Stimulated activated CD8-positive, alpha-beta memory T cell treated with anti-CD3 and anti-CD28 coated beads, Interleukin-7, amount 100 ng/mL, for 1 hour (primary cell): Measurements from ENCODE around the gene HID1.
"Not testable (repeated sequence)": the region's sequence is repeated elsewhere in the genome, so short reads cannot be mapped to it uniquely, and the experiment has no call there.

Source experiments
- DNase-seq, 2 donors: peaks; one replicate each; pipeline ENCODE4 v3.0.0-alpha.2; 2020; ENCODE audit warnings: low read depth in 2 of 2

Gene HID1

GRCh38 chr17:75001915-75002843, 29.6 kb upstream of the HID1 start:
- DNase-seq, result no peak

DNA sequence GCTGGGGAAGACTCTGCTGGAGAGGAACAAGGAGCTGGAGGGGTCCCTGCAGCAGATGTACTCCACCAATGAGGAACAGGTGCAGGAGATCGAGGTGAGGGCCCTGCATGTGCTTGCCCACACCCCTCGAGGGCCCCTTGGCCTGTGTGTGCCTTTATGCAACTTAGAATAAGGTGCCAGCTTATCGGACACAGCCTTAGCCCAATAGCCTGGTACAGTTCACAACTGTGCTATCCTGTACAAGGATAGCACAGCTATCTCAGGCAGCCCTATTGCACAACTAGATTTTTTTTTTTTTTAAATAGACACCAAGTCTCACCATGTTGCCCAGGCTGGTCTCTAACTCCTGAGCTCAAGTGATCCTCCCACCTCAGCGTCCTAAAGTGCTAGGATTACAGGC, 27.0 kb upstream of the HID1 start:
- DNase-seq, result no peak

DNA sequence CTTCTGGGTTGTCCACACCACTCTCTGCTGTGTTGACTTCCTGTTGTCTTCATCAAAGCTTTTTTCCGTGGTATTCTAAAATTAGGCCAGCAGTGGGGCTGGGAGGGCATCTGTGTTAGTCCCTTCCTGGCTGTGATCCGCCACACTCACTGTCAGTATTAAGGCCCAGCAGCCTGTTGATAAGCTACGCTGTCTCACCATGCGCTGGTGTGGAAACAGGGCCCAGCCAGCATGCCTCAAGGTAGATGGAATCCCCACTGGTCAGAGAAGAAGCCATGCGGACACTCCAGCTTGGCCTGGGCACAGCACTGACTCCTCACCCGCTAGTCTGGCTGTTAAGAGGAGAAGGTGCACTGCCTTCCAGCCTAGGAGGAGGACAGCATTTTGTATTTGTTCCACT, 26.2 kb upstream of the HID1 start:
- DNase-seq, result no peak

GRCh38 chr17:74995847-74996246, 23.3 kb upstream of the HID1 start:
- DNase-seq, result no peak

- DNase-seq, result no peak
These were observed 21.9 kb upstream of the HID1 start for GRCh38 chr17:74994440-74994839.

GRCh38 chr17:74992223-74992622, 19.7 kb upstream of the HID1 start:
- no peak for DNase-seq

DNA sequence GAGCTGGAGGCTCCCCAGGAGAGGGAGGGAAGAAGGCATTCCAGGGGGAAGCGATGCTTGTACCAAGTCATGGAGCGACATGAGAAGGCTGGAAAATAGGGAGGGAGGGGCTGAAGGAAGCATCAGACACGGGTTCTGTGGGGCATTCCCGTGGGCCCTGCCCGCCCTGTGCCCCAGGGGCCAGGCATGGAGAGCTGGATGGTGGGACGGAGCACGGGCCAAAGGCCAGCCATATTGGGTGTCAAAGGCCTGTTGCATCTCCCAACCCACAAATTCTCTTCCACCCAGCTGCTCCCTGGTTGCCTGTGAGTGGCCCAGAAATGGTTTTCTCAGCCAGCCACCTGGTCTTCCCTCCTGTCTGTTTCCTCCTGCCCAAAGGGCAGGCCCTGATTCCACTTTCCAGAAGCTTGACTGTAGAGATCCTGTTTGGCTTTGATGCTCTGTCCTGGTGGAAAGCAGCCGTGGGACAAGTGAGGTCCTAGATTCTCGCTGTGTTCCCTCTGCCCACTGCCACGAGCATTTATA, 18.1 kb upstream of the HID1 start:
- DNase-seq, result no peak

DNA sequence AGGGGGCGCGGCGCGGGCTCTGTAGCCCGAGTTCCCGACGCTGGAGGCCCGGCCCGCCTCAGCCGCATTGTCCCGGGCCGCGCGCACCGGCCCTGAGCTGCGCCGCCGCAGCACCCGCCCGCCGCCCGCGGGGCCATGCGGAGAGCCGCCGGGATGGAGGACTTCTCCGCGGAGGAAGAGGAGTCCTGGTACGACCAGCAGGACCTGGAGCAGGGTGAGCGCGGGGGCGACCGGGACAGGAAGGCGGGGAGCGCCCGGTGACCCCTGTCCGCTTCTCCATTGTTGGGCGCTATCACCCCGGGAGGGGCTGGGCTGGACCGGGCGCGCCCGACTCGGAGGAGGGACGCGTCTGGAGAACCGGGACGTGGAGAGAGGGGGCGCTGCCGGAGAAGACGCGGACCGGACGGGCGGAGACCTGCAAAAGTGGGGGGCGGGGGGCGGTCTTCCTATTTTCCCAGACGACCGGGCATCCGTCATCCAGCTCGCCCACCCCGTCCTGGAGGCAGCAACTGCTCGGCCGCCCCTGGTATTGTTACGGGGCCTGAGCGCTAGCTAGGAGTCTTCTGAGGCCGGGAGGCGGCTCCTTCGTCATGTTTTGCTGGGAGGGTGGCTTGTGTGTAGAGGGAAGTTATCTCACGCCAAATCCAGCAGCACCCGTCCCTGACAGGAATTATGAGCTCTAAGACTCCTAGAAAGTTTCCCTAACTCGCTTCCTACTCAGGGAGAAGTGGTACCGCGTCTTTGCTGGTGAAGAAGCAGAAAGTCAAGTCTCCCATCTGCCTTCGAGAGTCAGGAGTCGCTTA, 15.6 kb upstream of the HID1 start:
- no peak for DNase-seq

GRCh38 chr17:74987418-74987908, 14.9 kb upstream of the HID1 start, which contains the start of gene CDR2L:
Gene CDR2L (plus strand): TSS chr17:74987632. CDS start chr17:74988044, 412 bp downstream.
- DNase-seq, result peak; percentile 85 to 90

DNA sequence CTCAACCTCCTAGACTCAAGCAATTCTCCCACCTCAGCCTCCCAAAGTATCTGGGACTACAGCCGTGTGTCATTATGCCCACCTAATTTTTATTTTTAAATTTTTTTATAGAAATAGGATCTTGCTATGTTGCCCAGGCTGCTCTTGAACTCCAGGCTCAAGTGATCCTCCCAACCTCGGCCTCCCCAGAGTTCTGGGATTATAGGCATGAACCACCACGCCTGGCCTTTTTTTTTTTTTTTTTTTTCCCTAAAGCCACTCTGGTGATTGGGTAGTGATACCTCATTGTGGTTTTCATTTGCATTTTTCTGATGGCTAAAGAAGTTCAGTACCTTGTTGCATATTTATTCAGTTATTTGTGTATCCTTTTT, 13.6 kb upstream of the HID1 start:
- no peak for DNase-seq

- DNase-seq, result not testable (repeated sequence)
These were observed 10.2 kb upstream of the HID1 start for GRCh38 chr17:74982663-74983313.

GRCh38 chr17:74981979-74982662, 9.6 kb upstream of the HID1 start:
- DNase-seq, result peak; percentile 40 to 46

DNA sequence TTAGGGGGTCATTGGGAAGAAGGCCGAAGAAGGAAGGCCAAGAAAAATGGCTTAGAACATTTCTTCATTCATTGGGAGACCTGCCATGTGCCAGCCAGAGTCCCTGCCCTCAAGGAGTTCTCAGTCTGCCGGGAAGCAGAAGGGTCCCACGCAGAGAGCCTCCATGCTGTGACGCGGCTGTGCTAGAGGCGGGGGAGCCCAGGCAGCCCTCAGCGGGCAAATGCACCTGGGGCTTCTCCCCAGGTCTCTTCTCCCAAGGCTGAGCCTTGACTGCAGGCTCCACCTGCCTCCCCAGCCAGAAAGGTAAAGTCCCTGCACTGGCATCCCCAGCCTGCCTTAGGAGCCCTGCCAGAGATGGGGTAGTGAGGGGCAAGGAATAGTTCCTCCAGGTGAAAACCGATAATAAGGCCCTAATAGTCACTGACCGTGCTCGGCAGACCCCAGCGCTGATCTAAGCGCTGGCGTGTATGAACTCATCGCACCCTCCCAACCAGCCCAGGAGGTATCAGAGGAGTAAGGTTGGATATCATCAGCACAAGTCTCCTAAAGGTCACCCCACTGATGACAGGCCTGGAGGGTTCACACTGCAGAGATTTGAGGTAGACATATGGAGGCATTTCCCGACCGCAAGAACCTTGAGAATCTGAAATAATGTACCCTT, 8.9 kb upstream of the HID1 start:
- DNase-seq, result no peak

GRCh38 chr17:74979408-74980146, 7.0 kb upstream of the HID1 start:
- no peak for DNase-seq

- no peak for DNase-seq
These were observed 5.7 kb upstream of the HID1 start for GRCh38 chr17:74978240-74978639.

GRCh38 chr17:74977802-74978201, 5.2 kb upstream of the HID1 start:
- DNase-seq, result no peak

DNA sequence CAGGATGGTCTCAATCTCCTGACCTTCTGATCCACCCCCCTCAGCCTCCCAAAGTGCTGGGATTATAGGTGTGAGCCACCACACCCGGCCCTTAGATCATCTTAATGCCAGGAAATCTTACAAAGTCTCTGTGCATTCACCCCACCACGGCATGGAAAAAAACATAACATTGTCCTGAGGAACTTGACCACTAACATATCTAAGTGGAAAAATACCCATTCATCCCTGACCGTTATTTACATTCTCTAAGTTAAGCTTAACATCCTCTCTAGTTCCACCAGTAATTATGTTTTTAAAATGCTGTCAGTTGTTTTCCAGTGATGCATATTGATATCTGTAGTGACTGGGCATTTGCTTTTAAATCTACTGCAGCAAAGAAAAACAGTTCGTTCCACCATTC, 3.4 kb upstream of the HID1 start:
- no peak for DNase-seq

GRCh38 chr17:74972973-74973328, 392 bp upstream of the HID1 start:
- no peak for DNase-seq

DNA sequence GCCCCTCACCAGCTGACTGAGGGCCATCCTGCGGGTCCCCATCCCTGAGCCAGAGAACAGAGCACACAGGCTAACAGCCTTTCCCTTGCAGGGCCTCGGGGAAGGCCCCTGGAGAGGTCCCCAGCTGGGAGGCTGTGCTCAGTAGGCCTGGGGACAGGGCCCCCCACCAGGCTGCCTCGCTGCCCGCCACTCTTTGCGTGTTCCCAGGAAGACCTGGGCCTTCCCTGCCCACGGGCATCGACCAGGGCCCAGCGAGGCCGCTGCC, 785 bp downstream of the HID1 start:
- no peak for DNase-seq

GRCh38 chr17:74971069-74971841, 1.3 kb downstream of the HID1 start:
- DNase-seq, result no peak
